ENCODE results near the gene WFS1. TPM values are rescaled to one million over a fixed set of nuclear protein-coding genes. Genes with fewer than 3 reads are reported as not detected.

Gene WFS1
- total and polyA plus RNA-seq, 9 of the 15 experiments (the other 6 are each of a cell fraction or from before 2014, with no cell fraction given) = 0.01 to 0.29 (median 0.03) TPM; not detected in 5

DNA sequence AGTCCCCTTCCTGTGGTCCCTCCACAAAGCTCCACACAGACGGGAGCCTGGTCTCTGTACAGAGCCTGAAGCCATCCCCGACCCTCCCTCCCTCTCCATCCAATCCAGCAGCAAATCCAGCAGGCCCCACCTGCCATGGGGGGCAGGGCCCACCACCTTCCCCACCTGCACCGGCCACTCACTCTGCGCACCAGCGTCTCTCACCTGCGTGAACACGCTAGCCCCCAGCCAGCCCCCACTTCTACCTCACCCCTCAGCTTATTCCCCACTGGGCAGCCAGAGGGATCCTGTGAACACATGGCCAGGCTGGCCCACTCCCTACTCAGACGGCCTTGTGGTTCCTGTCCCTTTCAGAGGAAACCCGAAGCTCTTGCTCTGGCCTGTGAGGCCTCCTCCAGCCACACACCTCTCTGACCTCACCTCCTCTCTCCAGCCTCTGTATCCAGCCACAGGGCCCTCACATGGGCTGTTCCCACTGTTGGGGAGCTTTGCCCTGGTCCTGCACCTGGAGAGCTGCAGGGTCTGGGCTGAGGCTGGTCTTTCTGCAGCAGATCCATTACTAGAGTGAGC is 70.9 kb downstream of the WFS1 start:
- no peaks in the 10 kb centered on the region for H3K79me2 ChIP-seq (ENCODE audit: control insufficient read depth, insufficient read depth, low read length)
- peaks cover 7% of the 10 kb centered on the region; the same call in 1 of the 2 replicates for H4K20me1 ChIP-seq (replicated peaks; ENCODE audit: control insufficient read depth, insufficient read depth, low read length)
- H3K36me3 ChIP-seq (ENCODE audit: control insufficient read depth, insufficient read depth, low read length) = no peaks in the 10 kb centered on the region
- FAIRE-seq = no peak
- 0% methylated on average over 9 of the region's 9 CpGs for WGBS (ENCODE audit: insufficient coverage, low coverage, missing lambda C conversion rate)
- peaks cover 0 to 3% of the 10 kb centered on the region in 2 experiments; a peak in 1 of 5 replicates for H3K4me1 ChIP-seq (replicated peaks in 1 of 2; ENCODE audit: control insufficient read depth in 2 of 2, insufficient read depth in 2 of 2, low read length in 2 of 2)
- no peak overlapping the region for H3K9ac ChIP-seq (ENCODE audit: insufficient read depth in 1 of 2, low read depth in 2 of 2, low read length in 2 of 2)
- ATAC-seq = no peak
- no peak overlapping the region for H3K27ac ChIP-seq (ENCODE audit: extremely low read depth, low read depth, low read length)
- BruUV-seq (replicated peaks) = no TSS peak
- no peak overlapping the region for H3K4me2 ChIP-seq (ENCODE audit: insufficient read depth, low read length)
- H3K27me3 ChIP-seq (ENCODE audit: control insufficient read depth in 2 of 2, insufficient read depth in 2 of 2, low read length in 2 of 2) = peaks cover 0 to 28% of the 10 kb centered on the region in 2 experiments; a peak in 2 of 5 replicates
- DNase-seq (ENCODE audit: extremely low read depth in 1 of 4, low spot score in 3 of 4) = no peak
- no peaks in the 10 kb centered on the region for H3K9me1 ChIP-seq (ENCODE audit: control insufficient read depth, insufficient read depth, low read length)
- intact Hi-C loops (cut with micrococcal nuclease) = no loop called here
- ChIA-PET CTCF (ENCODE audit: low intra/inter-chr PET ratio) (no interaction called here), POLR2A (interaction anchor here (0.7 kb wide), 1 partner anchor 14 kb away, joined by 3 read pairs; no protein-coding TSS in a partner anchor)
- no peak overlapping the region for H3K4me3 ChIP-seq
- H2AFZ ChIP-seq (ENCODE audit: low read depth, low read length) = no peak overlapping the region
- H3K9me3 ChIP-seq (replicated peaks; ENCODE audit: control insufficient read depth, insufficient read depth, low read depth, low read length) = no peaks in the 10 kb centered on the region
- in situ Hi-C loops (cut with MboI) = no loop called here
- no peak for TF ChIP-seq MCM2 (IDR thresholded peaks at IDR 0.05; ENCODE audit: low read depth)
- TF ChIP-seq ZBTB49 (CRISPR knock-in tag; IDR thresholded peaks at IDR 0.05; ENCODE audit: borderline replicate concordance) = no peak
- TF ChIP-seq TRIM24 (IDR thresholded peaks at IDR 0.05) = no peak

Data from K562 (cell line).